Trophoblast cell (in vitro differentiated cells and primary cell): ENCODE measurements around the gene FASTK.
A peak's percentile ranks its signal among the peaks of the same experiment; 100 is the strongest.

ENCODE experiments used
- DNase-seq, 2 donors: peaks; one replicate each; pipeline ENCODE4 v3.0.0-alpha.2; 2016
- H2AFZ ChIP-seq: 2 replicates; pipeline ENCODE4 v1.6.1; 2013; ENCODE audit warnings: low read length, moderate library complexity, mild to moderate bottlenecking; ENCODE audit not compliant: insufficient read depth, poor library complexity
- H2AK5ac ChIP-seq: 2 replicates; pipeline ENCODE4 v1.6.1; 2013; ENCODE audit warnings: mild to moderate bottlenecking, low read length
- H2BK120ac ChIP-seq: 2 replicates; pipeline ENCODE4 v1.6.1; 2013; ENCODE audit warnings: low read length, mild to moderate bottlenecking, moderate library complexity; ENCODE audit not compliant: insufficient read depth, poor library complexity
- H2BK12ac ChIP-seq: 2 replicates; pipeline ENCODE4 v1.6.1; 2013; ENCODE audit warnings: mild to moderate bottlenecking, low read length, moderate library complexity
- H2BK5ac ChIP-seq: 2 replicates; pipeline ENCODE4 v1.6.1; 2013; ENCODE audit warnings: low read length, low read depth, moderate library complexity, mild to moderate bottlenecking; ENCODE audit not compliant: poor library complexity
- H3K14ac ChIP-seq: 2 replicates; pipeline ENCODE4 v1.6.1; 2013; ENCODE audit warnings: mild to moderate bottlenecking, low read length
- H3K18ac ChIP-seq: 2 replicates; pipeline ENCODE4 v1.6.1; 2013; ENCODE audit warnings: mild to moderate bottlenecking, low read length
- H3K23ac ChIP-seq: 2 replicates; pipeline ENCODE4 v1.6.1; 2013; ENCODE audit warnings: low read length
- H3K27ac ChIP-seq: 2 replicates; pipeline ENCODE4 v1.5.1; 2013; ENCODE audit warnings: low read depth, mild to moderate bottlenecking, inconsistent platforms, low read length, moderate library complexity
- H3K27me3 ChIP-seq: 2 replicates; pipeline ENCODE4 v1.6.1; 2013; ENCODE audit warnings: inconsistent platforms, mild to moderate bottlenecking, low read length, moderate library complexity; ENCODE audit not compliant: insufficient read depth
- H3K36me3 ChIP-seq, 2 experiments: 1 replicate in 1 of 2; 2 replicates in 1 of 2; pipeline ENCODE4 v1.6.1; 2013; ENCODE audit warnings: low read length in 2 of 2, mild to moderate bottlenecking in 2 of 2, moderate library complexity in 1 of 2; ENCODE audit not compliant: insufficient read depth in 2 of 2, control insufficient read depth in 1 of 2
- H3K4ac ChIP-seq: 2 replicates; pipeline ENCODE4 v1.6.1; 2013; ENCODE audit warnings: low read depth, mild to moderate bottlenecking, low read length, moderate library complexity
- H3K4me1 ChIP-seq, 2 experiments: 1 replicate in 1 of 2; 2 replicates in 1 of 2; pipeline ENCODE4 v1.6.1; 2013; ENCODE audit warnings: low read length in 2 of 2, mild to moderate bottlenecking in 2 of 2, moderate library complexity in 1 of 2; ENCODE audit not compliant: insufficient read depth in 2 of 2, control insufficient read depth in 1 of 2
- H3K4me2 ChIP-seq: 2 replicates; pipeline ENCODE4 v1.6.1; 2013; ENCODE audit warnings: inconsistent platforms, mild to moderate bottlenecking, low read length, moderate library complexity
- H3K4me3 ChIP-seq: 2 replicates; pipeline ENCODE4 v1.5.1; 2013; ENCODE audit warnings: mild to moderate bottlenecking, low read depth, low read length, inconsistent platforms
- H3K79me1 ChIP-seq: one replicate; pipeline ENCODE4 v1.6.1; 2013; ENCODE audit warnings: low read length
- H3K79me2 ChIP-seq: 2 replicates; pipeline ENCODE4 v1.6.1; 2013; ENCODE audit warnings: low read length, mild to moderate bottlenecking; ENCODE audit not compliant: control insufficient read depth, insufficient read depth, poor library complexity
- H3K9ac ChIP-seq: 2 replicates; pipeline ENCODE4 v1.6.1; 2013; ENCODE audit warnings: mild to moderate bottlenecking, low read length
- H3K9me3 ChIP-seq: 2 replicates; pipeline ENCODE4 v1.6.1; 2013; ENCODE audit warnings: low read depth, mild to moderate bottlenecking, control low read depth, inconsistent platforms, low read length; ENCODE audit not compliant: insufficient read depth
- H4K12ac ChIP-seq: 2 replicates; pipeline ENCODE4 v1.6.1; 2013; ENCODE audit warnings: low read depth, mild to moderate bottlenecking, low read length, moderate library complexity
- H4K8ac ChIP-seq: 2 replicates; pipeline ENCODE4 v1.6.1; 2013; ENCODE audit warnings: low read depth, mild to moderate bottlenecking, low read length, moderate library complexity
- H4K91ac ChIP-seq: one replicate; pipeline ENCODE4 v1.6.1; 2013; ENCODE audit warnings: low read depth, mild to moderate bottlenecking, low read length, moderate library complexity
- WGBS: extraction: QIAGEN DNeasy Blood & Tissue Kit; methylation state at CpG from one replicate; pipeline ENCODE4 v1.1.7; 2013; ENCODE audit warnings: missing lambda C conversion rate; ENCODE audit not compliant: insufficient read length, insufficient coverage; ENCODE audit errors: extremely low coverage; 5-methylcytosine and 5-hydroxymethylcytosine counted together

The FASTK gene

DNA sequence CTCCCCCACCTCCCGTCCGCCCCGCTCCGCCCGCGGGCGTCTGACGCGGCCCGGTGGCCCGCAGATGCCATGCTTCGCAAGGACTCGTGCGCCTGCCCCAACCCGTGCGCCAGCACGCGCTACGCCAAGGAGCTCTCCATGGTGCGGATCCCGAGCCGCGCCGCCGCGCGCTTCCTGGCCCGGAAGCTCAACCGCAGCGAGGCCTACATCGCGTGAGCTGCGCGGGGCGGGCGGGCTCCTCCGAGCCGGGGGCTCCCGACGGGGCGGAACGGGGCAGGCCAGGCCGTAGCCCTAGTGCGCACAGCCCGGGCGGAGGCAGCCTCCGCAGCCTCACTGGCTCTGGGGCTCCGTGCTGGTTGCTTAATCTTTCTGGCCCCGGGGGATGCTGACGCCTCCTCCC, 29.5 kb downstream of the FASTK start:
- Histone ChIP-seq H3K4me3 (no peak overlapping the region), H3K23ac (no peak overlapping the region), H3K9ac (no peak overlapping the region), H3K79me1 (no peaks in the 10 kb centered on the region), H2AK5ac (no peak overlapping the region), H3K14ac (no peak overlapping the region), H3K4me2 (peak overlapping the region; percentile 40), H3K4ac (no peak overlapping the region), H2BK12ac (no peak overlapping the region), H4K8ac (no peak overlapping the region), H3K4me1 (peaks cover 2 to 6% of the 10 kb centered on the region in 2 experiments), H4K12ac (no peak overlapping the region), H3K79me2 (no peaks in the 10 kb centered on the region), H3K27me3 (peaks cover 8% of the 10 kb centered on the region), H4K91ac (no peak overlapping the region), H2BK120ac (no peak overlapping the region), H3K27ac (no peak overlapping the region), H3K9me3 (peaks cover 6% of the 10 kb centered on the region), H3K18ac (no peak overlapping the region), H3K36me3 (peaks cover 4% of the 10 kb centered on the region in 2 experiments), H2BK5ac (no peak overlapping the region), H2AFZ (no peak overlapping the region)
- peak; percentile 74 to 89 for DNase-seq
- WGBS, result no CpG with 5 or more reads among the region's 50 CpGs

DNA sequence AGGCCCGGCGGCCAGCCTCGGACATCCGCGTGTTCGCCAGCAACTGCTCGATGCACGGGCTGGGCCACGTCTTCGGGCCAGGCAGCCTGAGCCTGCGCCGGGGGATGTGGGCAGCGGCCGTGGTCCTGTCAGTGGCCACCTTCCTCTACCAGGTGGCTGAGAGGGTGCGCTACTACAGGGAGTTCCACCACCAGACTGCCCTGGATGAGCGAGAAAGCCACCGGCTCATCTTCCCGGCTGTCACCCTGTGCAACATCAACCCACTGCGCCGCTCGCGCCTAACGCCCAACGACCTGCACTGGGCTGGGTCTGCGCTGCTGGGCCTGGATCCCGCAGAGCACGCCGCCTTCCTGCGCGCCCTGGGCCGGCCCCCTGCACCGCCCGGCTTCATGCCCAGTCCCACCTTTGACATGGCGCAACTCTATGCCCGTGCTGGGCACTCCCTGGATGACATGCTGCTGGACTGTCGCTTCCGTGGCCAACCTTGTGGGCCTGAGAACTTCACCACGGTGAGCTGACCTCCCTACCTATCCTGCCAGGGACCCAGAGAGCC, 31.6 kb downstream of the FASTK start:
- Histone ChIP-seq H3K9ac (no peak overlapping the region), H4K91ac (no peak overlapping the region), H3K79me2 (no peaks in the 10 kb centered on the region), H2BK12ac (no peak overlapping the region), H4K12ac (no peak overlapping the region), H3K4ac (no peak overlapping the region), H2BK5ac (no peak overlapping the region), H3K4me1 (peaks cover 2 to 6% of the 10 kb centered on the region in 2 experiments), H2AFZ (no peak overlapping the region), H3K36me3 (peaks cover 15 to 20% of the 10 kb centered on the region in 2 experiments), H2AK5ac (no peak overlapping the region), H2BK120ac (no peak overlapping the region), H3K27me3 (peaks cover 8% of the 10 kb centered on the region), H4K8ac (no peak overlapping the region), H3K27ac (no peak overlapping the region), H3K14ac (no peak overlapping the region), H3K9me3 (peaks cover 6% of the 10 kb centered on the region), H3K79me1 (no peaks in the 10 kb centered on the region), H3K23ac (no peak overlapping the region), H3K4me2 (no peak overlapping the region), H3K4me3 (no peak overlapping the region), H3K18ac (no peak overlapping the region)
- DNase-seq, result no peak
- WGBS, result no CpG with 5 or more reads among the region's 38 CpGs

DNA sequence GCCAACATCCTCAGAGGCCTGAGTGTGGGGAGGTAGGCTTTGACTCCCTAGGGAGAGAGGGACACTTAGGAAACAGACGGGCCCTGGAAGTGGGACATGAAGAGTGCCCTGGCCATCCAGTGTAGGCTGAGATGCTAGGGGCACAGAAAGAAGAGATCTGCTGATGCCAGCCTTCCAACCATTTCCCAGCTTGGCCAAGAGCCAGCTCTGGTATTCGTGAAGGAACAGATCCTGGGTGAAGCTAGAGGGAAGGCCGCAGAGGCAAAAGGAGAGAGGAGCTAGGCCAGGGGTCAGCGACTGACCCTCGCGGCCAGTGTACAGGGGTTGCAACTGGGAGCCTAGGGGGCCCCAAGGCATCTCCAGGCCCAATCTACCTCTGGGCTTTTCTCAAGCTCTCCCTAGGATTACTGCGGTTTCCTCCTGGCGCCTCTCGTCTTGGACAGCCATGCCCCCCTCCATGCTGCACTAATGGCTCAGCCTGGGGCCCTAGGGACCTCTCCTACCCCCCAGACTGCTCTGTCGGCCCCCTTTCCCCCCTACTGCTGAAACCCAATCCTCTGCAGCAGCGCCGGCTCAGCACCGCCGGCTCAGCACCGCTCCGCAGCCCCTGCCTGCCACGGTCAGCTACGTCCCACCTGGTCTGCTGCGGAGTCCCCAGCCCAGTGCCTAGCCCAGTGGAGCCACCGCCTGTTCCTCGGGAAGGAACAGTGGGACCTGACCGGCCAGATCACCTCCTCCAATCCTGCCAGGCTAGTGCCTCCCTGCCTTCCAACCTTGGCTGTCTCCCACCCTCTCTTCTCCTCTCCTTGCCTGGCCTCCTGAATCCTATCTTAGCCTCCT, 32.4 kb downstream of the FASTK start, which contains the start of gene ASIC3:
TSS of gene ASIC3 (plus strand) at position 556 of the 840 bp plus-strand sequence. CDS start 355 bp downstream, outside the sequence.
- H3K79me2 ChIP-seq, result no peaks in the 10 kb centered on the region

DNA sequence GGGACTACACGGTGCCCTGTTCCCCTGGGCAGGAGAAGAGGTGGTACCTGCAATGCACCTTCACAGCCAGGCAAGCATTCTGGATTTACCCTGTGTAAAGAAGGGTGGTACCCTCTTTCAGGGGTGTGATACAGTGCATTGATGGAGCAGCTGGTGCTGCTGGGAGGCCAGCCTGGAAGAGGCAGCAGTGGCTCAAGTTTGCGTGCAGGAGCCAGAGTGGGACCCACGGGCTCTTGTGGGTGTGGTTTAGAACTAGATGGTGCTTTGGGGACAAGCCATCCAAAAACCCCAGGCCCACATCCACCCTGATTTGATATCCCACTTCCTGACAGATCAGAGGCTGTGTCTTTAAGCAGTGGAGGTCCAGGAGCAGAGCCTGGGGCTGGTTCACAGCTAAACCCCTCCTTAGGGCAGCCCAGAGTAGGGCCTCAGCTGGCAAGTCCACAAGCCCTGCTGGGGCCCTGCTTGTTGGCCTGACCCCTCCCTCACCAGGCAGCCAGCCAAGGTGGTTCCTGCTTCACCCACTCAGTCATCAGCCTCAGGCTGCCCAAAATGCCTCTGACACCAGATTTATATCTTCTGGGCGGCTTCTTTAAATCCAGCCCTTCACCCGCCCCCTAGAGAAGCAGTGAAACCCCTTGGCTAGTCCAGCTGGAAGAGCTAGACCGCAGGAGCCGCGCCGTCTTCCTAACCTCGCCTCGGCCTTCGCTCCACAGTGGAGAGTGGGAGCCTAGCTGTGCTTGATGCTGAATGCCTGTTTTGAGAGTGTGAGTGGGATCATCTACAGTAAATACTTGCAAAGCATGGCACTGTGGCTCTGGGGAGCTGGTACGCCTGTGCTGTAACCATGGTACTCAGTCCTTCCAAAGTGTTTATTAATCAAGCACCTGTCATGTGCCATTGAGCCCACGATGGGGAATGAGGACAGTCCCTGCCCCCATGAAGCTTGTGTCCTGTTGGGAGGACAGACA, 33.7 kb downstream of the FASTK start:
- Histone ChIP-seq H4K8ac (no peak overlapping the region), H3K18ac (no peak overlapping the region), H3K27ac (no peak overlapping the region), H2AK5ac (no peak overlapping the region), H3K9ac (no peak overlapping the region), H3K14ac (no peak overlapping the region), H3K36me3 (peaks cover 23 to 24% of the 10 kb centered on the region in 2 experiments), H3K9me3 (peaks cover 6% of the 10 kb centered on the region), H2BK12ac (no peak overlapping the region), H3K4me1 (peaks cover 2 to 6% of the 10 kb centered on the region in 2 experiments), H4K91ac (no peak overlapping the region), H3K79me1 (no peaks in the 10 kb centered on the region), H3K4me2 (no peak overlapping the region), H3K4me3 (no peak overlapping the region), H3K27me3 (peaks cover 8% of the 10 kb centered on the region), H3K4ac (no peak overlapping the region), H4K12ac (no peak overlapping the region), H3K23ac (no peak overlapping the region), H2BK120ac (no peak overlapping the region), H2BK5ac (no peak overlapping the region), H2AFZ (no peak overlapping the region), H3K79me2 (no peaks in the 10 kb centered on the region)
- no CpG with 5 or more reads among the region's 14 CpGs for WGBS
- DNase-seq, result no peak

More for the DNA sequence above, 32.4 kb downstream of the FASTK start, which contains the start of gene ASIC3:
- no peak within 1 kb of the TSS for H3K4me3 ChIP-seq
- no peak within 1 kb of the TSS for H2AK5ac ChIP-seq
- no peak within 1 kb of the TSS for H3K23ac ChIP-seq
- DNase-seq, result no peak
- H3K14ac ChIP-seq, result no peak within 1 kb of the TSS
- peaks cover 2 to 6% of the 10 kb centered on the region in 2 experiments for H3K4me1 ChIP-seq
- no peak within 1 kb of the TSS for H2BK120ac ChIP-seq
- H2BK5ac ChIP-seq, result no peak within 1 kb of the TSS
- no CpG with 5 or more reads among the region's 22 CpGs for WGBS
- no peak within 1 kb of the TSS for H4K12ac ChIP-seq
- H4K91ac ChIP-seq, result no peak within 1 kb of the TSS
- H2BK12ac ChIP-seq, result no peak within 1 kb of the TSS
- no peaks in the 10 kb centered on the region for H3K79me1 ChIP-seq
- no peak within 1 kb of the TSS for H4K8ac ChIP-seq
- H3K4me2 ChIP-seq, result no peak within 1 kb of the TSS
- H3K18ac ChIP-seq, result no peak within 1 kb of the TSS
- peaks cover 8% of the 10 kb centered on the region for H3K27me3 ChIP-seq
- no peak within 1 kb of the TSS for H3K9ac ChIP-seq
- H3K27ac ChIP-seq, result no peak within 1 kb of the TSS
- H3K4ac ChIP-seq, result no peak within 1 kb of the TSS
- no peak within 1 kb of the TSS for H2AFZ ChIP-seq
- H3K9me3 ChIP-seq, result peaks cover 6% of the 10 kb centered on the region
- peaks cover 16 to 20% of the 10 kb centered on the region in 2 experiments for H3K36me3 ChIP-seq
